HG02943 (cell line): ENCODE measurements around the gene PABPN1L.

Experiments used
- ATAC-seq: cut with Tn5 transposase; IDR thresholded peaks from one replicate; pipeline ENCODE4 v1.9.1; 2021; ENCODE audit warnings: mild to moderate bottlenecking, low read depth, moderate library complexity; ENCODE audit not compliant: unreplicated experiment

PABPN1L gene, protein sequence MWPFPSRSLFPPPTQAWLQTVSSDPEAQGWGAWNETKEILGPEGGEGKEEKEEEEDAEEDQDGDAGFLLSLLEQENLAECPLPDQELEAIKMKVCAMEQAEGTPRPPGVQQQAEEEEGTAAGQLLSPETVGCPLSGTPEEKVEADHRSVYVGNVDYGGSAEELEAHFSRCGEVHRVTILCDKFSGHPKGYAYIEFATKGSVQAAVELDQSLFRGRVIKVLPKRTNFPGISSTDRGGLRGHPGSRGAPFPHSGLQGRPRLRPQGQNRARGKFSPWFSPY

GRCh38 chr16:88866151-88866920 is at the start of gene PABPN1L:
TSS of gene PABPN1L (minus strand) at chr16:88866660. CDS start at chr16:88866606, 54 bp downstream.
- ATAC-seq: no peak

DNA sequence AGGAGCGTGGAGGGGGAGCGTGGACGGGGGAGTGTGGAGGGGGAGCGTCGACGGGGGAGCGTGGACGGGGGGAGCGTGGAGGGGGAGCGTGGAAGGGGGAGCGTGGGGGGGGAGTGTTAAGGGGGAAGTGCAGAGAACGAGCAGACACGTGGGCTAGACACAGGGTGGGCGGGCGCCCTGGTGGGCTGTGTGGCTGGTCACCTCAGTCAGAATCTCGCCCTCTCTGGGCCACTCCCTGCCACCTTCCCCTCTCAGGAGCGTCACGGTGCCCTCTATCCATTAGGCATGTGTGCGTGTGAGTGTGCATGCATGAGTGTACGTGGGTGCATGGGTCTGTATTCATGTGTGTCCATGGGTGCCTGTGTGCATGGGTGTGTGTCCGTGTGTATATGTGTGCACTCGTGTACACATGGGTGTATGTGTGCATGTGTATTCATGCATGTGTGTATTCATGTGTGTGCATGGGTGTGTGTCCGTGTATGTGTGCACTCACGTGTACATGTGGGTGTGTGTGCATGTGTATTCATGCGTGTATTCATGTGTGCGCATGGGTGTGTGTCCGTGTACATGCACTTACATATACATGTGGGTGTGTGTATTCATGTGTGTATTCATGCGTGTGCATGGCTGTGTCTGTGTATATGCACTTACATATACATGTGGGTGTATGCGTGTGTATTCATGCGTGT is 49.3 kb upstream of the PABPN1L start:
- ATAC-seq: no peak

- no peak for ATAC-seq
Observed at GRCh38 chr16:88914750-88915368, 48.4 kb upstream of the PABPN1L start.

- no peak for ATAC-seq
Observed at GRCh38 chr16:88913870-88914269, 47.4 kb upstream of the PABPN1L start.

DNA sequence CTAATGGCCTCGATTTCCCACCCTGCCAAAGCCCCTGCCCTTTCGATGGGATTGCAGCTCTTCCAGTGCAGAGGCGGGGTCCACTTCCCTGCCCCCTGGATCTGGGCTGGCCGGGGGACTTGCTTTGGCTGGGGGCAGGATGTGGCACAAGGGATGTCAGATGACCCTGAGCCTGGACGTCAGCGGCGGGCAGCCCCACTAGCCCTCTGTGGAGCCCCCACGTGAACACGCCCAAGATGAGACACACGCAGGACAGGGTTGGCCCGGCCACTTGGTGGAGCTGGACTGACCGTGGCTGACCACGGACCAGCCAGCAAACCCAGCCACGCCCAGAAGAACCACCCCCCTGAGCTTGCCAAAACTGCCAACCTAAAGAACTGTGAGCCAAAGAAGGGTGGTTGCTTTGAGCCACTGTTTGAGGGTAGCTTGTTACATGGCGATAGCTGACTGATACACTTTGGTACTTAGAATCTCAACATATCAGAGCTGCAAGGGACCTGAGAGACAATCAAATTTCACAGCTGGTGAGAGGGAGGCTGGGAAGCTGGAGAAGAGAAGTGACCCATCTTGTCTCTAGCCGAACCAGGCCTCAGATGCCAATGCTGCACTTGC is 46.6 kb upstream of the PABPN1L start:
- ATAC-seq: no peak

DNA sequence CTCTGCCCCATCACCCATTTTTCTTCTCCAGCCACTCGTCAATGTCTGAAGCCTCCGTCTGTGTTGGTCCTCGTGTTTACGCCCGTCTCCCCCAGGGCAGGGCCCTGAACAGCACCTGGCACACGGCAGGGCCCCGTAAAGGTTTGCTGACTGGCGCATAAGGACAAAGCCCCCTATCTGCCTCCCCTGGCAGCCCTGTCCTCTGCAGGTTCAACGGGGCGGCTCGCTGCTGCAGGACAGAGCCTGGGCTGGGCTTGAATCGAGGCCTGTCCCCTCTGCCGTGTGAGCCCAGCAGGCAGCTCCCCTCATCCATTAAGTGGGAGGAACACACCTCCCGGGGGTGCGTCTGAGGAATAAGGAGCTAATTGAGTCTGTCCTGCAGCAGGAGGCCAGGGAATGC is 46.1 kb upstream of the PABPN1L start:
- ATAC-seq: no peak

DNA sequence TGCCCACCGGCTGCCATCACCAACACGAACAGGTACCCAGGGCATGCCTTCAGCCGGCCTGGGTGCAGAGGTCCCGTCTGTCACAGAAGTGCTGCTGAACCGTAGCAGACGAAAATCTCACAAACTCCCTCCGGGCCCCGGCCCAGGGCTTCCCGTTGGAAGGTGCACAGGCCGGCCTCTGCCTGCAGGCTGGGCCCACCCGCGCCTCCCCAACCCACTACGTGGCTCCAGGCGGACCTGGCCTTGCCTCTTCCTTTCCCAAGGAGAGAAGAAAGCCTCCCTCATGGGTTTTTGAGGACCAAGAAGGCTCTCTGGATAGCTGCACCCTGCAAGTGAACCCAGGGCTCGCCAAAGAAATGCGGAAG is 45.5 kb upstream of the PABPN1L start:
- no peak for ATAC-seq

DNA sequence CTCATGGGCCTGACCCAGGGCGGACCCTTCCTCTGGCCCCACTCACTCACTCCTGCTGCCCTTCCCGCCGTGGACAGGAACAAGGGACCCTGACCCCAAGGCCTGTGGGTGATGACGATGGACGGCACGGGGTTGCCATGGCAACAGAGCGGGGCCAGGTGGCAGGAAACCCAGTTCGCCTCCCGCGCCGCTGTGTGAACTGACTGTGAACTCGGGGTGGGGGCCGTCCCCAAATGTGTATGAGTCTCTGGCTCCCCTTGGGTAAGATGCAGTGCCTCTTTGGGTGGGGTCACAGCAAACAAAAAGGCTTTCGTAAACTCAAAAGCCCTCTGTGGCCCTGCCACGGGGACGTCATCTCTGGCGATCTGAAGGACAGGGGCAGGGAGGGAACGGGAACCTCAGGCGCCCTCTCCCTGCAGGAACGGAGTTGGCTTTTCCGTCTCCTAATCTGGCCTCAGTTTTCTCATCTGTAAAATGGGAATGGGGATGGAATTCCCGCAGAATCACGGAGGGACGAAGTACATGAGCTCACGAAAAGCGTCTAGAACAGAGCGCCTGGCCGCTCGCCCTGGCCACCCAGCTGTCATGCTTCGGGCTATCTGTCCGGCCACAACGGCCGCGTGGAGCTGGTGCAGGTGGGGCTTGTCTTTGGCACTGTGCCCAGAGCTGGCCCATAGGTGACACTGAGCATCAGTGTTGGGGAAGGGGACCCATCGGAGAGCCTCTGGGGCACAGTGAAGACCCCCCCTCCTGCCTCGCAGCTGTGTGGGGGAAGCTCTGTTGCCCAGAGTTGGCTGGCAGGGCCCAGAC is 44.9 kb upstream of the PABPN1L start:
- ATAC-seq: no peak

GRCh38 chr16:88910284-88911135 is 44.0 kb upstream of the PABPN1L start:
- no peak for ATAC-seq

DNA sequence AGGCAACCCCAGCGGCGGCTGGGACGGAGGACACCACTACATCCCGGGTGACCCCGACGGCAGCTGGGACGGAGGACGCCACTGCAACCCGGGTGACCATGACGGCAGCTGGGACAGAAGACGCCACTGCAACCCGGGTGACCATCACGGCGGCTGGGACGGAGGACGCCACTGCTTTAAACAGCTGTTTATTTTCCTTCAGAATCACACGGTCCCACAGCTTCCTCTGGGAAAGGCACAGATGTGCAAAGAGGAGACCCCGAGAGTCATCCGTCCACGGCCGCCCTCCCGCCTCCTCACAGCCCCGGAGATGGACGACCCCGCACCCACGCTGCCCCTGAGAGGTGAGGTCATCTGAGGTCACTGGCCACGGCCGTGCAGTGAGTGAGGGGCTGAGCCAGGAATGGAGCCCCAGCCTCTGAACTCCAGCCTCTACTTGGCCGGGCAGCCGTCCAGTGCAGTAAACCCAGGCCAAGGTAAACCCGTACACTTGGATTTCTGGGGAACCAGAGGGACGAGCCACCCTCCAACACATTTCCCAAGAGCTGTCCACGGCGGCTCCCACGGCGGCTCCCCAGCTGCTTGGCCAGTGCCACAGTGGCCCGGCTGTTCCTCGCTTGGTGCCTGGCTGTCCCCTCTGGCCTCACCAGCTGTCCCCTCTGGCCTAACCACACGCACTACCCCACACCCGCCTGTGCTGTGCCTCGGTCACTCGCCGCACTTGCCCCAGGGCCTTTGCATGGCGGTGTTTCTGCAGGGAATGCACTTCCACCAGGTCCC is 43.2 kb upstream of the PABPN1L start:
- no peak for ATAC-seq

DNA sequence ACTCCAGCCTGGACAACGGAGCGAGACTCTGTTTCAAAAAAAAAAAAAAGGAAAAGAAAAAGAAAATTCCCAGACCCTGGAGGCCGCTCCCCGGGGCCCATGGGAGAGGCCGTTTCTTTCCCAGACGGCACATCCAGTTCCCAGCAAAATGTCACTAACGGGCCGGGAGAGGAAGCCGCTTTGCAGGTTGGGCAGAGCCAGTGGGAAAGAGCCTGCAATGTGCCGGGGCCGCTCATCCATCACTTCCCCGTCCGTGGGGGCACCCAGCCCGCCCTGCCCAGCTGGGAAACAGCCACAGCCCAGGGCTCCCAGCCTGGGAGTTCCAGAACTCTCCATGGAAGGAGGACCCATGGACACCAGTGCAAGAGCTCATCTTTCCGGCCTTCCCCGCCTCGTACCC is 41.8 kb upstream of the PABPN1L start:
- no peak for ATAC-seq

- ATAC-seq: no peak
Observed at GRCh38 chr16:88907768-88908167, 41.3 kb upstream of the PABPN1L start.

DNA sequence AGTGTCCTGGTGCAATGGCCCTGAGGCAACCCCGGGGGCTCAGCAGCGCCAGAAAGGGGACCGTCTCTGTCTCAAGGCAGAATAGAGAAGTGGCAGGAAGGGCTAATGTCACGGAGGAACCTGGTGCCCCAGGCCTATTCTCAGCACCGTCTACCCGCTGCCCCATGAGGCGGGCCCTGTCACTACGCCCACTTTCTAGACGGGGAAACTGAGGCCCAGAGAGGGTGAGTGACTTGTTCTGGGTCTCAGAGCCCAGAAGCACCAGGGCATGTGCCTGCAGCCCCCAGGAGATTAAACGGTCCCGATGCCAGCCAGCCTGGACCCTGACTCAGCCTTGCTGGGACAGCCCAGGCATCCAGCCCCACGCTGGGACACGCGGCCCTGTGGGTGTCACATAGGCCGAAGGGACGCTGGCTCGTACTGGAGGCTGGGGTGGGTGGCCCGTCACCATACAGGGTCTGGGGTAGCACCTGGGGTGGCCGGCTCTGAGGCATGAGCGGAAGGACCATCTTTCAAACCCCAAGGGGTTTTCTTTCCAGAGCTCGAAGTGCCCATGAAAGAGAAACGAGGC is 40.2 kb upstream of the PABPN1L start:
- no peak for ATAC-seq

GRCh38 chr16:88906020-88906419 is 39.6 kb upstream of the PABPN1L start:
- no peak for ATAC-seq

- ATAC-seq: no peak
Observed at GRCh38 chr16:88905563-88905962, 39.1 kb upstream of the PABPN1L start.

DNA sequence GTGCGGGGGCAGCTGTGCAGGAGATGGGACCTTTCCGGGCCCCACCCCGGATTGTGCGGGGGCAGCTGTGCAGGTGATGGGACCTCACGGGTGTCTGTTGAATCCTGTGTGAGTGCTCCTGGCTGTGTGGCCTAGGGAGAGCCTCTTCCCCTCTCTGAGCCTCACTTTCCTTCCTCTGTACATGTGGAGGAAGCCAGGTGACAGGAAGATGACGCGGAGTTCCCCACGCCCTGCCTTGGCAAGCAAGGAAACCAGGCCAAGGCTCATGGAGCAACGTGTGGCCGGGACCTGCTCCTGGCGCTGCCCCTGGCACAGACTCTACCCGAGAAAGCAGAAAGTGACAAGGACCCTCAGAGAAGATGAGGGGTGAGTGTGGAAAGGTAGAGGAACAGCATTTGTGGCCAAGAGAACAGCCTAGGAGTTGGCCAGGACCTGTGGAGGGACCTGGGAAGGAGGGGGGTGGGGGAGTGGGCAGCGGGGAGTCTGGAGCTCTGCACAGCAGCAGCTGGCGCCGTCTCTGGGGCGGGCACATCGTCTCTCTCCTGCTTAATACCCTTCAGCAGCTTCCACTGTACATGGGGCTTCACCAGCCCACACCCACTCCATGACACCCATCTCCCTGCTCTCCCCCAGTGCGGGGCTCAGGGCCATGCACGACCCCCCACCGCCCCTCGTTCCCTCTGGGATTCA is 38.4 kb upstream of the PABPN1L start:
- ATAC-seq: no peak

DNA sequence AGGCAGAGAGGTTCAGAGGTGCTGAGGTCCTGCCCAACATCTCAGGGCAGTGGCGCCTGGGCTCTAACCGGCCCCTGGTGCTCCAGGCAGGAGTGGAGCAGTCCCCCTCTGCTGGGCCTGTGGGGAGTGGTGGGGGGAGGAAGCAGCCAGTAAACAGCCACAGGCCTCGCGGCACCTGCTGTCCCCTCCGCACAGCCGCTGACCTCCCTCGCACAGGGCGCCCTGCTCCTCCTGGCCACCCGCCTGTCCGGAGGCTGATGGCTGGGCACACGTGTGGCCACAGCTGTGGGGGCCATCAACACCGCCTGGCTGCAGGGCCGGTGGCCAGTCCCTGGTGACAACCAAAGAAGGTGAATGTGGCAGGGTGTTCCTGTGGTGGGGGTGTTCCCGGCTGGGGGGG is 36.8 kb upstream of the PABPN1L start:
- ATAC-seq: no peak
